Left ventricle myocardium inferior (tissue), 1 donor: ENCODE results near the gene ANKRD62. TPM values are rescaled to one million over a fixed set of nuclear protein-coding genes. Genes with fewer than 3 reads are reported as not detected.

Experiments used
- DNase-seq: peaks from one replicate; pipeline ENCODE4 v3.0.0-alpha.2; 2020
- H3K27ac ChIP-seq: fragments of 200-600 bp; replicated peaks from 2 replicates; pipeline ENCODE4 v1.8.0; 2021
- H3K27me3 ChIP-seq: fragments of 200-600 bp; 2 replicates; pipeline ENCODE4 v1.8.0; 2021; ENCODE audit warnings: low read depth
- H3K36me3 ChIP-seq: fragments of 200-600 bp; 2 replicates; pipeline ENCODE4 v1.8.0; 2021
- H3K4me1 ChIP-seq: fragments of 200-600 bp; 2 replicates; pipeline ENCODE4 v1.8.0; 2021
- H3K4me3 ChIP-seq: fragments of 200-600 bp; 2 replicates; pipeline ENCODE4 v1.8.0; 2021; ENCODE audit warnings: mild to moderate bottlenecking, moderate library complexity
- H3K9me3 ChIP-seq: fragments of 200-600 bp; replicated peaks from 2 replicates; pipeline ENCODE4 v1.8.0; 2021
- intact Hi-C: fragments of 100-400 bp; cut with micrococcal nuclease; formaldehyde crosslinking; loops from one replicate; pipeline ENCODE4 v1.11.0; 2022
- total RNA-seq: library from RNA; stranded (reverse); fragmentation: NEBNext Ultra II Directional; extraction: Animal tissue kit (Norgen Biotek cat#: 25700); gene quantifications from one replicate; pipeline ENCODE4 v1.2.1, GENCODE V29; 2021
- TF ChIP-seq, protein P1 (sequence below): fragments of 200-600 bp; IDR thresholded peaks from 2 replicates; pipeline ENCODE4 v1.8.0; 2021; ENCODE audit warnings: antibody characterized with exemption, mild to moderate bottlenecking, borderline replicate concordance
- donor health status: DM: no; HTN: yes; CAD: no; lungs with severe emphysema.

The ANKRD62 gene
- total RNA-seq, 1 donor from 2014 or later = not detected

DNA sequence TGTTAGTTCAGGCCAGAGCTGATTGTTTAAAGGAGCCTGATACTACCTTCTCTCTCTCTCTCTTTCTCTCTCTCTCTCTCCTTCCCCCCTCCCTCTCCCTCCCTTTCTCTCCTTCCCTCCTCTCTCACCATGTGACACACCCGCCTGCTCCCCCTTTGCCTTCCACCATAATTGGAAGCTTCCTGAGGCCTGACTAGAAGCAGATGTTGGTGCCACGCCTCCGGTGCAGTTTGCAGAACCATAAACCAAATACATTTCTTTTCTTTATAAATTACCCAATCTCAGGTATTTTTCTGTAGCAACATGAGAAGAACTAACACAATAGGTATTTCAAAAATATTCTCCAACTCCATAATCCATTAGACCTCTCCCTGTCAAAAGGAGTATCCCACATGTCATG is 62.4 kb downstream of the ANKRD62 start:
- Histone ChIP-seq H3K27ac (no peak overlapping the region), H3K4me1 (no peaks in the 10 kb centered on the region), H3K27me3 (no peaks in the 10 kb centered on the region), H3K36me3 (no peaks in the 10 kb centered on the region), H3K4me3 (no peak overlapping the region), H3K9me3 (no peaks in the 10 kb centered on the region)
- TF ChIP-seq, protein P1, sequence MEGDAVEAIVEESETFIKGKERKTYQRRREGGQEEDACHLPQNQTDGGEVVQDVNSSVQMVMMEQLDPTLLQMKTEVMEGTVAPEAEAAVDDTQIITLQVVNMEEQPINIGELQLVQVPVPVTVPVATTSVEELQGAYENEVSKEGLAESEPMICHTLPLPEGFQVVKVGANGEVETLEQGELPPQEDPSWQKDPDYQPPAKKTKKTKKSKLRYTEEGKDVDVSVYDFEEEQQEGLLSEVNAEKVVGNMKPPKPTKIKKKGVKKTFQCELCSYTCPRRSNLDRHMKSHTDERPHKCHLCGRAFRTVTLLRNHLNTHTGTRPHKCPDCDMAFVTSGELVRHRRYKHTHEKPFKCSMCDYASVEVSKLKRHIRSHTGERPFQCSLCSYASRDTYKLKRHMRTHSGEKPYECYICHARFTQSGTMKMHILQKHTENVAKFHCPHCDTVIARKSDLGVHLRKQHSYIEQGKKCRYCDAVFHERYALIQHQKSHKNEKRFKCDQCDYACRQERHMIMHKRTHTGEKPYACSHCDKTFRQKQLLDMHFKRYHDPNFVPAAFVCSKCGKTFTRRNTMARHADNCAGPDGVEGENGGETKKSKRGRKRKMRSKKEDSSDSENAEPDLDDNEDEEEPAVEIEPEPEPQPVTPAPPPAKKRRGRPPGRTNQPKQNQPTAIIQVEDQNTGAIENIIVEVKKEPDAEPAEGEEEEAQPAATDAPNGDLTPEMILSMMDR = no peak
- intact Hi-C loops = no loop called here
- DNase-seq = no peak

DNA sequence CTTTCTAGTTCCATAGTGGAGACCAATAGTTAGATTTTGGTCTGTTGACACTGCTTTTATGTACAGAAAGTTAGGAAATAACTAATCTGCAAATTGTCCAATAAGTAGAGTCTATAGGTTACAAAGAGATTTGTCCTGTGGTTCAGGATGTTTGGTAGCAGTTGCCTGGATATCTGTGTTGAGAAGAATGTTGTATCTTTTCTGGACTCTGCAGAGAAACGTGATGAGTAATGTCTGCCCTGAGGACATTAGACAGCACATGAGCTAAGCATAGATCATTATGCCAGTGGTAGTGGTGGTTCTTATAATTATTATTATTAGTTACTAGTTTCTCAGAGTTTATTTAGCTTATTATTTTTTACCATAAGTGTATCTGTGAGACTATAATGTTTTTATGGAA is 65.8 kb downstream of the ANKRD62 start:
- Histone ChIP-seq H3K9me3 (peaks cover 7% of the 10 kb centered on the region), H3K27me3 (no peaks in the 10 kb centered on the region)
- intact Hi-C loops = no loop called here

GRCh38 chr18:12162786-12163185 is 69.1 kb downstream of the ANKRD62 start:
- DNase-seq = no peak
- H3K4me1 ChIP-seq = no peaks in the 10 kb centered on the region
- intact Hi-C loops = no loop called here
- no peaks in the 10 kb centered on the region for H3K27me3 ChIP-seq
- H3K36me3 ChIP-seq = no peaks in the 10 kb centered on the region
- H3K4me3 ChIP-seq = no peak overlapping the region
- no peak overlapping the region for H3K27ac ChIP-seq
- TF ChIP-seq, protein P1 = no peak
- peaks cover 41% of the 10 kb centered on the region for H3K9me3 ChIP-seq

More for the DNA sequence above, 65.8 kb downstream of the ANKRD62 start:
- Histone ChIP-seq H3K36me3 (no peaks in the 10 kb centered on the region), H3K4me3 (no peak overlapping the region), H3K4me1 (no peaks in the 10 kb centered on the region), H3K27ac (no peak overlapping the region)
- TF ChIP-seq, protein P1 = no peak
- no peak for DNase-seq

GRCh38 chr18:12165038-12165768 is 71.6 kb downstream of the ANKRD62 start:
- Histone ChIP-seq H3K36me3 (no peaks in the 10 kb centered on the region), H3K4me3 (no peak overlapping the region), H3K9me3 (peaks cover 50% of the 10 kb centered on the region), H3K27me3 (no peaks in the 10 kb centered on the region), H3K27ac (no peak overlapping the region), H3K4me1 (no peaks in the 10 kb centered on the region)
- TF ChIP-seq, protein P1 = no peak
- intact Hi-C loops = no loop called here
- no peak for DNase-seq

Other genes starting within 250 kb of the ANKRD62 start
- gene CHMP1B, start 242.4 kb upstream of the ANKRD62 start, total RNA-seq = 30.4 TPM
- gene MPPE1, start 185.5 kb upstream of the ANKRD62 start, total RNA-seq = 35.2 TPM
- gene IMPA2, start 112.3 kb upstream of the ANKRD62 start, total RNA-seq = 51.5 TPM
- gene CIDEA, start 160.5 kb downstream of the ANKRD62 start, total RNA-seq = 0.33 TPM
- 81.5 TPM for gene TUBB6, start 214.4 kb downstream of the ANKRD62 start, total RNA-seq